Activated B cell treated with CpG ODN at 0.5 μM for 24 hours (primary cell): ENCODE results near the gene MYLK. TPM values are rescaled to one million over a fixed set of nuclear protein-coding genes. Genes with fewer than 3 reads are reported as not detected.

Source experiments
- ATAC-seq: fragments of 200-7000 bp; cut with Tn5 transposase; one replicate; pipeline ENCODE4 v1.10.0; 2021; ENCODE audit warnings: low read depth, mild to moderate bottlenecking, moderate library complexity
- CTCF ChIA-PET: fragments of 350-600 bp; sonication (Branson Sonifier 250); formaldehyde crosslinking; loops from one replicate; lab custom pipeline; 2021; ENCODE audit warnings: antibody characterized with exemption; lab: Charles Lee
- POLR2A ChIA-PET: fragments of 350-600 bp; sonication (Branson Sonifier 250); formaldehyde crosslinking; loops from one replicate; lab custom pipeline; 2021; ENCODE audit warnings: antibody characterized with exemption; lab: Charles Lee
- DNase-seq: peaks from one replicate; pipeline ENCODE4 v3.0.0; 2022
- H3K27ac Mint-ChIP-seq: one replicate; pipeline ENCODE4 v1.8.0; 2020; ENCODE audit warnings: mixed read lengths
- H3K27me3 Mint-ChIP-seq: one replicate; pipeline ENCODE4 v1.8.0; 2021; ENCODE audit warnings: mixed read lengths
- H3K36me3 Mint-ChIP-seq: one replicate; pipeline ENCODE4 v1.8.0; 2021; ENCODE audit warnings: low read depth, mixed read lengths
- H3K4me1 Mint-ChIP-seq: one replicate; pipeline ENCODE4 v1.8.0; 2021; ENCODE audit warnings: mixed read lengths
- H3K4me3 Mint-ChIP-seq: one replicate; pipeline ENCODE4 v1.8.0; 2020; ENCODE audit warnings: mild to moderate bottlenecking, mixed read lengths
- H3K9me3 Mint-ChIP-seq: one replicate; pipeline ENCODE4 v1.8.0; 2020; ENCODE audit warnings: mixed read lengths
- CTCF ChIP-seq: fragments of 200-600 bp; IDR thresholded peaks from one replicate; pipeline ENCODE4 v1.8.0; 2022; ENCODE audit warnings: antibody characterized with exemption, mild to moderate bottlenecking
- intact Hi-C: fragments of 100-400 bp; cut with micrococcal nuclease; formaldehyde crosslinking; loops from one replicate; pipeline ENCODE4 v1.15.1; 2024
- total RNA-seq: library from RNA; stranded (reverse); gene quantifications from 2 replicates; pipeline ENCODE4 v1.2.3, GENCODE V29; 2022

MYLK gene
- total RNA-seq, 1 donor from 2014 or later, result not detected

GRCh38 chr3:123767564-123768292, 116.4 kb downstream of the MYLK start:
- Mint-ChIP-seq H3K36me3 (no peaks in the 10 kb centered on the region), H3K9me3 (no peaks in the 10 kb centered on the region), H3K4me3 (no peak overlapping the region), H3K27ac (no peak overlapping the region), H3K27me3 (peaks cover 5% of the 10 kb centered on the region), H3K4me1 (no peaks in the 10 kb centered on the region)
- intact Hi-C loops, result no loop called here
- ChIA-PET CTCF (no interaction called here), POLR2A (interaction anchor here (0.6 kb wide), 1 partner anchor 690 kb away, joined by 3 read pairs; no protein-coding TSS in a partner anchor)
- no peak for DNase-seq
- TF ChIP-seq CTCF, result no peak
- no peak for ATAC-seq

- H3K27ac Mint-ChIP-seq, result no peak overlapping the region
- POLR2A ChIA-PET, result no interaction called here
- CTCF ChIA-PET, result no interaction called here
- TF ChIP-seq CTCF, result no peak
- ATAC-seq (no peak), DNase-seq (no peak)
- no peaks in the 10 kb centered on the region for H3K9me3 Mint-ChIP-seq
- intact Hi-C loops, result no loop called here
- H3K36me3 Mint-ChIP-seq, result no peaks in the 10 kb centered on the region
- no peak overlapping the region for H3K4me3 Mint-ChIP-seq
- H3K4me1 Mint-ChIP-seq, result no peaks in the 10 kb centered on the region
- peaks cover 3% of the 10 kb centered on the region for H3K27me3 Mint-ChIP-seq
Observed at GRCh38 chr3:123767009-123767372, 117.1 kb downstream of the MYLK start.

- TF ChIP-seq CTCF, result no peak
- ATAC-seq (no peak), DNase-seq (no peak)
- H3K27ac Mint-ChIP-seq, result no peak overlapping the region
- intact Hi-C loops, result no loop called here
- no peak overlapping the region for H3K4me3 Mint-ChIP-seq
- no peaks in the 10 kb centered on the region for H3K9me3 Mint-ChIP-seq
- peaks cover 3% of the 10 kb centered on the region for H3K27me3 Mint-ChIP-seq
- no peaks in the 10 kb centered on the region for H3K4me1 Mint-ChIP-seq
- ChIA-PET CTCF (no interaction called here), POLR2A (no interaction called here)
- H3K36me3 Mint-ChIP-seq, result no peaks in the 10 kb centered on the region
Observed at GRCh38 chr3:123766193-123767008, 117.7 kb downstream of the MYLK start.

GRCh38 chr3:123765475-123766128, 118.5 kb downstream of the MYLK start:
- no peaks in the 10 kb centered on the region for H3K9me3 Mint-ChIP-seq
- DNase-seq, result no peak
- POLR2A ChIA-PET, result no interaction called here

More at GRCh38 chr3:123765475-123766128, 118.5 kb downstream of the MYLK start:
- intact Hi-C loops, result no loop called here
- Mint-ChIP-seq H3K27ac (no peak overlapping the region), H3K4me3 (no peak overlapping the region), H3K36me3 (no peaks in the 10 kb centered on the region), H3K27me3 (peaks cover 3% of the 10 kb centered on the region), H3K4me1 (no peaks in the 10 kb centered on the region)
- no peak for TF ChIP-seq CTCF
- CTCF ChIA-PET, result no interaction called here
- ATAC-seq, result no peak
